B cell (primary cell): ENCODE data around the gene BCL3. TPM values are rescaled to one million over a fixed set of nuclear protein-coding genes. Genes with fewer than 3 reads are reported as not detected.
A peak's percentile ranks its signal among the peaks of the same experiment; 100 is the strongest.

ENCODE experiments used
- ATAC-seq: fragments of 200-7000 bp; cut with Tn5 transposase; one replicate; pipeline ENCODE4 v1.10.0; 2021; ENCODE audit warnings: low read depth, mild to moderate bottlenecking, moderate number of reproducible peaks, moderate library complexity
- CTCF ChIA-PET: fragments of 350-600 bp; sonication (Branson Sonifier 250); formaldehyde crosslinking; loops from one replicate; lab custom pipeline; 2021; ENCODE audit warnings: antibody characterized with exemption, inconsistent platforms; lab: Charles Lee
- POLR2A ChIA-PET: fragments of 350-600 bp; sonication (Branson Sonifier 250); formaldehyde crosslinking; loops from one replicate; lab custom pipeline; 2021; ENCODE audit warnings: antibody characterized with exemption; lab: Charles Lee
- DNase-seq: peaks from one replicate; pipeline ENCODE4 v3.0.0; 2013
- H2AFZ ChIP-seq: 2 replicates; pipeline ENCODE4 v1.6.1; 2012; ENCODE audit warnings: mild to moderate bottlenecking, low read depth, low read length; ENCODE audit not compliant: insufficient read depth, poor library complexity, severe bottlenecking
- H3K27ac ChIP-seq, 2 donors: 1 replicate in 1 of 2; 2 replicates in 1 of 2; pipeline ENCODE4 v1.5.1; 2012 to 2013; ENCODE audit warnings: low read length in 2 of 2, mild to moderate bottlenecking in 2 of 2, moderate library complexity in 1 of 2
- H3K27me3 ChIP-seq, 4 experiments: fragments of 200-600 bp in 1 of 4; sonication (generic) in 1 of 4; replicated peaks in 1 of 4; 1 replicate in 2 of 4; 2 replicates in 2 of 4; pipeline versions ENCODE4 v1.6.1 to v1.7.0; 2013 to 2016; ENCODE audit warnings: low read length in 3 of 4, mild to moderate bottlenecking in 2 of 4, mixed read lengths in 1 of 4, moderate library complexity in 1 of 4; ENCODE audit not compliant: insufficient read depth in 4 of 4, control insufficient read depth in 3 of 4; ENCODE audit errors: control extremely low read depth in 1 of 4
- H3K36me3 ChIP-seq, 2 experiments: replicated peaks in 1 of 2; 1 replicate in 1 of 2; 2 replicates in 1 of 2; pipeline versions ENCODE4 v1.6.1 to v1.7.1; 2013; ENCODE audit warnings: low read length in 1 of 2; ENCODE audit not compliant: insufficient read depth in 2 of 2, control insufficient read depth in 1 of 2; ENCODE audit errors: control extremely low read depth in 1 of 2, extremely low read depth in 1 of 2
- H3K4me1 ChIP-seq, 2 donors: fragments of 200-600 bp in 1 of 2; sonication (generic) in 1 of 2; 1 replicate in 1 of 2; 2 replicates in 1 of 2; pipeline versions ENCODE4 v1.5.1 to v1.6.1; 2013 to 2017; ENCODE audit warnings: low read length in 2 of 2; ENCODE audit not compliant: control insufficient read depth in 2 of 2, insufficient read depth in 2 of 2
- H3K4me2 ChIP-seq: replicated peaks from 2 replicates; pipeline ENCODE3; 2012; ENCODE audit warnings: mild to moderate bottlenecking, low read depth, low read length; ENCODE audit not compliant: poor library complexity, severe bottlenecking
- H3K4me3 ChIP-seq, 5 experiments: fragments of 200-600 bp in 1 of 5; sonication (generic) in 1 of 5; 1 replicate in 3 of 5; 2 replicates in 2 of 5; pipeline versions ENCODE4 v1.5.1 to v1.7.0; 2011 to 2016; ENCODE audit warnings: low read length in 4 of 5, mild to moderate bottlenecking in 4 of 5, low read depth in 2 of 5, control low read depth in 1 of 5, moderate library complexity in 1 of 5; ENCODE audit not compliant: insufficient read depth in 1 of 5; ENCODE audit errors: control extremely low read depth in 1 of 5, extremely low read depth in 1 of 5
- H3K79me2 ChIP-seq: fragments of 200-600 bp; sonication (generic); one replicate; pipeline ENCODE4 v1.6.0; 2016; ENCODE audit warnings: low read length; ENCODE audit not compliant: control insufficient read depth, insufficient read depth
- H3K9ac ChIP-seq: fragments of 200-600 bp; sonication (generic); 2 replicates; pipeline ENCODE4 v1.6.1; 2017; ENCODE audit warnings: mild to moderate bottlenecking, low read length, moderate library complexity
- H3K9me3 ChIP-seq, 3 donors: one replicate each; pipeline versions ENCODE4 v1.6.1 to v1.7.1; 2013; ENCODE audit warnings: low read length in 2 of 3; ENCODE audit not compliant: control insufficient read depth in 2 of 3, insufficient read depth in 1 of 3; ENCODE audit errors: control extremely low read depth in 1 of 3
- H4K20me1 ChIP-seq: 2 replicates; pipeline ENCODE4 v1.6.0; 2012; ENCODE audit warnings: mild to moderate bottlenecking, low read length; ENCODE audit not compliant: insufficient read depth, control insufficient read depth, poor library complexity, severe bottlenecking
- H3K27ac Mint-ChIP-seq: one replicate; pipeline ENCODE4 v1.8.0; 2021; ENCODE audit warnings: mixed read lengths
- H3K27me3 Mint-ChIP-seq: one replicate; pipeline ENCODE4 v1.8.0; 2021; ENCODE audit warnings: mixed read lengths
- H3K4me1 Mint-ChIP-seq: one replicate; pipeline ENCODE4 v1.8.0; 2021; ENCODE audit warnings: mixed read lengths
- H3K4me3 Mint-ChIP-seq: one replicate; pipeline ENCODE4 v1.8.0; 2021; ENCODE audit warnings: mixed read lengths
- H3K9me3 Mint-ChIP-seq: one replicate; pipeline ENCODE4 v1.8.0; 2022; ENCODE audit warnings: mixed read lengths; ENCODE audit not compliant: insufficient read depth
- EZH2 ChIP-seq: IDR thresholded peaks from 2 replicates; pipeline ENCODE4 v1.6.1; 2012; ENCODE audit warnings: borderline replicate concordance, low read depth, mild to moderate bottlenecking, moderate library complexity, low read length; ENCODE audit not compliant: insufficient read depth, poor library complexity, severe bottlenecking
- WGBS: methylation state at CpG from one replicate; pipeline ENCODE4 v1.1.5; 2013; ENCODE audit warnings: missing lambda C conversion rate; ENCODE audit not compliant: insufficient coverage; 5-methylcytosine and 5-hydroxymethylcytosine counted together
- intact Hi-C: fragments of 100-400 bp; cut with micrococcal nuclease; formaldehyde crosslinking; loops from one replicate; pipeline ENCODE4 v1.10.0; 2022
- polyA plus RNA-seq: library from polyadenylated mRNA; depleted of rRNA; stranded (reverse); fragments of >200 nt; gene quantifications from 2 replicates; pipeline ENCODE4 v1.2.3, GENCODE V29; 2012
- total RNA-seq, 2 donors: library from RNA; stranded (reverse); fragments of 120-200 nt in 1 of 2; gene quantifications; 1 replicate in 1 of 2; 2 replicates in 1 of 2; pipeline versions ENCODE4 v1.2.3 to v1.2.4, GENCODE V29; 2013 to 2022
- TF ChIP-seq, protein P1 (sequence below): fragments of 200-600 bp; IDR thresholded peaks from one replicate; pipeline ENCODE4 v1.8.0; 2022; ENCODE audit warnings: antibody characterized with exemption, mild to moderate bottlenecking

BCL3 gene
- total and polyA plus RNA-seq, 2 donors (not counting 1 experiment from before 2014, with no cell fraction given) = 52.3 to 147 TPM

- H3K9ac ChIP-seq = no peak overlapping the region
- no peaks in the 10 kb centered on the region for H3K9me3 Mint-ChIP-seq
- no peak overlapping the region for H2AFZ ChIP-seq
- no peaks in the 10 kb centered on the region for H3K27me3 Mint-ChIP-seq
- H3K4me1 Mint-ChIP-seq = peaks cover 23% of the 10 kb centered on the region
- H4K20me1 ChIP-seq = no peaks in the 10 kb centered on the region
- H3K27ac Mint-ChIP-seq = peak overlapping the region; percentile 7
- no peaks in the 10 kb centered on the region for H3K79me2 ChIP-seq
- H3K27me3 ChIP-seq = no peaks in the 10 kb centered on the region
- no peak overlapping the region for H3K4me3 ChIP-seq
- CTCF ChIA-PET = interaction anchor here (1.0 to 8.4 kb wide), 4 partner anchors 12 to 53 kb away, joined by 3 to 54 read pairs (median 17); no protein-coding TSS in a partner anchor
- H3K27ac ChIP-seq = no peak overlapping the region
- intact Hi-C loops = no loop called here
- 28% methylated on average over 10 of the region's 13 CpGs for WGBS
- POLR2A ChIA-PET = interaction anchor here (0.6 to 1.2 kb wide), 2 partner anchors 12 to 15 kb away, joined by 4 to 8 read pairs; no protein-coding TSS in a partner anchor
- no peak overlapping the region for H3K4me3 Mint-ChIP-seq
- H3K9me3 ChIP-seq = no peaks in the 10 kb centered on the region
- H3K4me1 ChIP-seq = peaks cover 2 to 22% of the 10 kb centered on the region in 2 donors
- no peak for TF ChIP-seq EZH2
- TF ChIP-seq, protein P1, sequence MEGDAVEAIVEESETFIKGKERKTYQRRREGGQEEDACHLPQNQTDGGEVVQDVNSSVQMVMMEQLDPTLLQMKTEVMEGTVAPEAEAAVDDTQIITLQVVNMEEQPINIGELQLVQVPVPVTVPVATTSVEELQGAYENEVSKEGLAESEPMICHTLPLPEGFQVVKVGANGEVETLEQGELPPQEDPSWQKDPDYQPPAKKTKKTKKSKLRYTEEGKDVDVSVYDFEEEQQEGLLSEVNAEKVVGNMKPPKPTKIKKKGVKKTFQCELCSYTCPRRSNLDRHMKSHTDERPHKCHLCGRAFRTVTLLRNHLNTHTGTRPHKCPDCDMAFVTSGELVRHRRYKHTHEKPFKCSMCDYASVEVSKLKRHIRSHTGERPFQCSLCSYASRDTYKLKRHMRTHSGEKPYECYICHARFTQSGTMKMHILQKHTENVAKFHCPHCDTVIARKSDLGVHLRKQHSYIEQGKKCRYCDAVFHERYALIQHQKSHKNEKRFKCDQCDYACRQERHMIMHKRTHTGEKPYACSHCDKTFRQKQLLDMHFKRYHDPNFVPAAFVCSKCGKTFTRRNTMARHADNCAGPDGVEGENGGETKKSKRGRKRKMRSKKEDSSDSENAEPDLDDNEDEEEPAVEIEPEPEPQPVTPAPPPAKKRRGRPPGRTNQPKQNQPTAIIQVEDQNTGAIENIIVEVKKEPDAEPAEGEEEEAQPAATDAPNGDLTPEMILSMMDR = no peak
- no peak for DNase-seq
- no peaks in the 10 kb centered on the region for H3K36me3 ChIP-seq
- H3K4me2 ChIP-seq = no peak overlapping the region
- peak; percentile 46 for ATAC-seq
Observed at GRCh38 chr19:44741841-44742329, 6.6 kb upstream of the BCL3 start.

DNA sequence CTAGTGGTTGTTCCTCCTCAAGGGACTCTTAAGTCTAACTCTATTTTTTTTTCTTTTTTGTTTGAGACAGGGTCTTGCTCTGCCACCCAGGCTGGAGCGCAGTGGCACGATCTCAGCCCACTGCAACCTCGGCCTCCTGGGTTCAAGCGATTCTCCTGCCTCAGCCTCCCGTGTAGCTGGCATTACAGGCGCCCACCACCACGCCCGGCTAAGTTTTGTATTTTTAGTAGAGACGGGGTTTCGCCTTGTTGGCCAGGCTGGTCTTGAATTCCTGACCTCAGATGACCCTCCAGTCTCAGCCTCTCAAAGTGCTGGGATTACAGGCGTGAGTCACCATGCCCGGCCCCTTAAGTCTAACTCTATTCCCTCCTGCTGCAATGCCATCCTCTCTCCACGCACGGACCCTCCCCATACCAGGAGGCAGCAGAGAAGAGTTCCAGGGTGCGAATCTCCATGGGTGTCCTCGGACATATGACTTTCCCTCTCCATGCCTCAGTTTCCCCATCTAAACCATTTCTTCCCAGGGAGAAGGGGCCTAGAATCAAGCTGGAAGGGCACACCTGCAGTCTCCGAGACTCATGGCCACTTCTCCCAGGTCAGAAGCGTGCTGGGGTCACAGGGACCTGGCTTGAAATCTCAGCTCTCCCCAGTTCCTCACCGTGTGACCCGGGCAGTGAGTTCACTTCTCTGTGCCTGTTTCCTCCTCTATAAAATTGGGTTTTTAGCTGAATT is 6.0 kb upstream of the BCL3 start:
- Histone ChIP-seq H3K79me2 (no peaks in the 10 kb centered on the region), H3K27me3 (no peaks in the 10 kb centered on the region), H2AFZ (no peak overlapping the region), H3K4me3 (no peak overlapping the region), H3K9me3 (no peaks in the 10 kb centered on the region), H3K4me1 (peaks cover 8 to 28% of the 10 kb centered on the region in 2 donors), H3K4me2 (no peak overlapping the region), H4K20me1 (no peaks in the 10 kb centered on the region), H3K9ac (no peak overlapping the region), H3K36me3 (no peaks in the 10 kb centered on the region), H3K27ac (no peak overlapping the region)
- no peak for ATAC-seq
- DNase-seq = no peak
- intact Hi-C loops = no loop called here
- no peak overlapping the region for H3K4me3 Mint-ChIP-seq
- H3K27me3 Mint-ChIP-seq = no peaks in the 10 kb centered on the region
- POLR2A ChIA-PET = interaction anchor here (0.6 kb wide), 1 partner anchor 14 kb away, joined by 4 read pairs; no protein-coding TSS in a partner anchor
- H3K9me3 Mint-ChIP-seq = no peaks in the 10 kb centered on the region
- H3K27ac Mint-ChIP-seq = peak overlapping the region; percentile 5
- 96% methylated on average over 16 of the region's 20 CpGs for WGBS
- peaks cover 24% of the 10 kb centered on the region for H3K4me1 Mint-ChIP-seq
- TF ChIP-seq, protein P1 = no peak
- no peak for TF ChIP-seq EZH2
- CTCF ChIA-PET = interaction anchor here (0.9 to 8.4 kb wide), 4 partner anchors 13 to 28 kb away, joined by 3 to 54 read pairs (median 17); no protein-coding TSS in a partner anchor
